Uterus (tissue), 2 donors: ENCODE results near the gene ITPR1.

ENCODE experiments used
- POLR2A ChIP-seq, 2 donors: fragments of 450-650 bp; IDR thresholded peaks; one replicate each; pipeline ENCODE4 v1.6.1; 2016; ENCODE audit warnings: antibody characterized with exemption in 2 of 2, mild to moderate bottlenecking in 1 of 2, moderate library complexity in 1 of 2
- TF ChIP-seq, protein P1 (sequence below), 4 experiments: fragments of 200-600 bp in 2 of 4; fragments of 450-650 bp in 2 of 4; sonication (generic) in 2 of 4; IDR thresholded peaks; one replicate each; pipeline ENCODE4 v1.5.1; 2016 to 2019; ENCODE audit warnings: antibody characterized with exemption in 4 of 4, mild to moderate bottlenecking in 2 of 4, moderate library complexity in 1 of 4

DNA sequence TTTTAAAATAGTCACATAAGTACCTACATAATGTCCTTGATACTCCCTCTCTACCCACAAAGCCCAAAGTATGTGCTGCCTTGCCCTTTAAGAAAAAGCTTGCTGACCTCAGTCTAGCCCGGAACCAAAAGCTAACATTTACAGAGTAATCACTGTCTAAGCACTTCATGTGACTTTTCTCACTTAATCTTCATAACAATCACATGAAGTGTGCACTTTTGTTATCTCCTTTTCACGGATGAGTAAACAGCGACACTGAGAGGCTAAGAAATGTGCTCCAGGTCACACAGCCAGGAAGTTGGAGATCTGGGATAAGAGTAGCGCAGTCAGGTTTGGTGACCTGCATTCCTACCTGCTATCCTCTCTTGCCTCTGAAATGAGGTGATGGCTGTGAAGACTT, 194.0 kb downstream of the ITPR1 start:
- TF ChIP-seq, protein P1, sequence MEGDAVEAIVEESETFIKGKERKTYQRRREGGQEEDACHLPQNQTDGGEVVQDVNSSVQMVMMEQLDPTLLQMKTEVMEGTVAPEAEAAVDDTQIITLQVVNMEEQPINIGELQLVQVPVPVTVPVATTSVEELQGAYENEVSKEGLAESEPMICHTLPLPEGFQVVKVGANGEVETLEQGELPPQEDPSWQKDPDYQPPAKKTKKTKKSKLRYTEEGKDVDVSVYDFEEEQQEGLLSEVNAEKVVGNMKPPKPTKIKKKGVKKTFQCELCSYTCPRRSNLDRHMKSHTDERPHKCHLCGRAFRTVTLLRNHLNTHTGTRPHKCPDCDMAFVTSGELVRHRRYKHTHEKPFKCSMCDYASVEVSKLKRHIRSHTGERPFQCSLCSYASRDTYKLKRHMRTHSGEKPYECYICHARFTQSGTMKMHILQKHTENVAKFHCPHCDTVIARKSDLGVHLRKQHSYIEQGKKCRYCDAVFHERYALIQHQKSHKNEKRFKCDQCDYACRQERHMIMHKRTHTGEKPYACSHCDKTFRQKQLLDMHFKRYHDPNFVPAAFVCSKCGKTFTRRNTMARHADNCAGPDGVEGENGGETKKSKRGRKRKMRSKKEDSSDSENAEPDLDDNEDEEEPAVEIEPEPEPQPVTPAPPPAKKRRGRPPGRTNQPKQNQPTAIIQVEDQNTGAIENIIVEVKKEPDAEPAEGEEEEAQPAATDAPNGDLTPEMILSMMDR (IDR thresholded peaks at IDR 0.05), result no peak
- TF ChIP-seq POLR2A (IDR thresholded peaks at IDR 0.05), result no peak
